K562 (cell line): ENCODE data around the gene HMBS. TPM values are rescaled to one million over a fixed set of nuclear protein-coding genes. Genes with fewer than 3 reads are reported as not detected.

Experiments
- BRF2 ChIP-seq: IDR thresholded peaks from 3 replicates; pipeline ENCODE4 v1.6.1; 2011; ENCODE audit warnings: borderline replicate concordance, mild to moderate bottlenecking; ENCODE audit not compliant: insufficient read length, insufficient read depth
- CHD1 ChIP-seq: fragments of 200-600 bp; sonication (generic); IDR thresholded peaks from one replicate; pipeline ENCODE4 v1.6.1; 2012; ENCODE audit warnings: mild to moderate bottlenecking, moderate library complexity, low read length, inconsistent platforms
- CREBBP ChIP-seq: IDR thresholded peaks from one replicate; pipeline ENCODE4 v1.6.1; 2012; ENCODE audit warnings: low read depth, mild to moderate bottlenecking, control low read depth, inconsistent platforms, low read length
- E2F1 ChIP-seq: sonication (generic); formaldehyde crosslinking; IDR thresholded peaks from 2 replicates; pipeline ENCODE4 v1.8.1; 2023; ENCODE audit warnings: mild to moderate bottlenecking, missing genetic modification reagents, moderate library complexity
- HDGF ChIP-seq: fragments of 450-650 bp; IDR thresholded peaks from 2 replicates; pipeline ENCODE4 v1.6.1; 2016
- MECOM ChIP-seq: fragments of 250-450 bp; sonication (Bioruptor Pico); IDR thresholded peaks from 2 replicates; pipeline ENCODE4 v1.8.0; 2022; ENCODE audit warnings: inconsistent platforms
- MNT ChIP-seq, 2 experiments: fragments of 450-650 bp; conservative IDR thresholded peaks; 2 replicates each; pipeline ENCODE4 v1.6.1; 2017; ENCODE audit warnings: mild to moderate bottlenecking in 2 of 2, moderate library complexity in 2 of 2
- NCOA1 ChIP-seq: fragments of 450-650 bp; IDR thresholded peaks from 2 replicates; pipeline ENCODE4 v1.6.1; 2016; ENCODE audit warnings: low read depth
- NR4A1 ChIP-seq, 2 experiments: fragments of 250-450 bp in 1 of 2; fragments of 450-650 bp in 1 of 2; sonication (Bioruptor Pico) in 1 of 2; IDR thresholded peaks; 2 replicates each; pipeline versions ENCODE4 v1.4.0 to v1.6.1; 2016 to 2020; ENCODE audit warnings: mild to moderate bottlenecking in 2 of 2, missing compliant biosample characterization in 1 of 2, missing genetic modification characterization in 1 of 2, moderate library complexity in 1 of 2
- POLR2H ChIP-seq: IDR thresholded peaks from 2 replicates; pipeline ENCODE4 v1.6.1; 2016; ENCODE audit warnings: missing genetic modification characterization, low read depth, mild to moderate bottlenecking, control low read depth, missing compliant biosample characterization, moderate library complexity
- RBM15 ChIP-seq: fragments of 200-400 bp; formaldehyde crosslinking; IDR thresholded peaks from 2 replicates; pipeline ENCODE4 v1.6.1; 2018; ENCODE audit warnings: mild to moderate bottlenecking, low read length, moderate library complexity; ENCODE audit not compliant: insufficient read depth
- RBM17 ChIP-seq: fragments of 200-400 bp; formaldehyde crosslinking; IDR thresholded peaks from 2 replicates; pipeline ENCODE4 v1.6.1; 2017; ENCODE audit warnings: low read depth, mild to moderate bottlenecking, low read length, borderline replicate concordance
- RUNX1 ChIP-seq: sonication (generic); IDR thresholded peaks from 2 replicates; pipeline ENCODE4 v1.6.1; 2016; ENCODE audit warnings: antibody characterized with exemption, low read depth
- SIX5 ChIP-seq, 2 experiments: IDR thresholded peaks; 2 replicates each; pipeline ENCODE4 v1.6.1; 2011; ENCODE audit warnings: low read length in 2 of 2, borderline replicate concordance in 1 of 2, low read depth in 1 of 2, mild to moderate bottlenecking in 1 of 2, moderate library complexity in 1 of 2; ENCODE audit not compliant: insufficient read depth in 1 of 2
- SMARCC2 ChIP-seq: fragments of 450-650 bp; IDR thresholded peaks from 2 replicates; pipeline ENCODE4 v1.6.1; 2017; ENCODE audit warnings: antibody characterized with exemption, moderate library complexity, mild to moderate bottlenecking, low read depth
- STAT5A ChIP-seq: IDR thresholded peaks from 2 replicates; pipeline ENCODE4 v1.6.1; 2012; ENCODE audit warnings: low read length, inconsistent platforms, borderline replicate concordance
- TAF1 ChIP-seq: IDR thresholded peaks from 2 replicates; pipeline ENCODE4 v1.6.1; 2011; ENCODE audit warnings: mild to moderate bottlenecking, low read length, moderate library complexity; ENCODE audit not compliant: insufficient read depth, control insufficient read depth, severe bottlenecking; ENCODE audit errors: extremely low read depth
- TEAD2 ChIP-seq: fragments of 450-650 bp; IDR thresholded peaks from 2 replicates; pipeline ENCODE4 v1.6.1; 2016; ENCODE audit warnings: missing genetic modification characterization, control low read depth, missing compliant biosample characterization
- XRCC5 ChIP-seq: fragments of 200-400 bp; formaldehyde crosslinking; IDR thresholded peaks from 2 replicates; pipeline ENCODE4 v1.6.1; 2017; ENCODE audit warnings: low read depth, mild to moderate bottlenecking, low read length
- ZBTB5 ChIP-seq: fragments of 450-650 bp; IDR thresholded peaks from 2 replicates; pipeline ENCODE4 v1.6.1; 2017; ENCODE audit warnings: antibody characterized with exemption
- ZKSCAN1 ChIP-seq: fragments of 150-350 bp; IDR thresholded peaks from 2 replicates; pipeline ENCODE4 v1.6.1; 2016; ENCODE audit warnings: low read depth, low read length
- ZNF311 ChIP-seq: fragments of 250-450 bp; sonication (Bioruptor Pico); IDR thresholded peaks from 2 replicates; pipeline ENCODE4 v1.4.0; 2020; ENCODE audit warnings: mild to moderate bottlenecking, moderate library complexity
- polyA plus RNA-seq, 8 experiments: library from polyadenylated mRNA; depleted of rRNA in 4 of 8; stranded (reverse) in 5 of 8; unstranded in 3 of 8; fragments of >200 nt; fragmentation: Nextera tagmentation in 2 of 8; fragmentation: Illumina TruSeq in 1 of 8; extraction: Ambion mirVana in 2 of 8; extraction: Trizol in 1 of 8; gene quantifications; 2 replicates each; pipeline versions ENCODE4 v1.2.1 to v1.2.3, GENCODE V29; 2011 to 2014; ENCODE audit warnings: inconsistent platforms in 1 of 8, missing spikeins in 1 of 8
- total RNA-seq, 7 experiments: library from RNA; depleted of rRNA in 6 of 7; stranded (reverse); fragments of >200 nt in 6 of 7; fragmentation: Illumina TruSeq in 2 of 7; extraction: Trizol in 2 of 7; gene quantifications; 2 replicates each; pipeline versions ENCODE4 v1.2.1 to v1.2.3, GENCODE V29; 2011 to 2021; ENCODE audit warnings: low replicate concordance in 1 of 7

The HMBS gene
- total and polyA plus RNA-seq, 9 of the 15 experiments (the other 6 are each of a cell fraction or from before 2014, with no cell fraction given), result 56.9 to 385 (median 286) TPM

- TF ChIP-seq MNT (conservative IDR thresholded peaks at IDR 0.05), result no peak
- no peak for TF ChIP-seq CREBBP
- no peak for TF ChIP-seq TEAD2 (tag)
- TF ChIP-seq TAF1, result peak; percentile 7
- TF ChIP-seq CHD1, result peak; percentile 98
- no peak for TF ChIP-seq HDGF
- no peak for TF ChIP-seq ZKSCAN1
- peak; percentile 91; the same call in 1 of the 2 replicates for TF ChIP-seq RBM15
- no peak for TF ChIP-seq XRCC5
- TF ChIP-seq SMARCC2, result no peak
- TF ChIP-seq ZNF311 (CRISPR knock-in tag), result no peak
- no peak for TF ChIP-seq NCOA1
- TF ChIP-seq RUNX1, result no peak
- TF ChIP-seq SIX5 (IDR thresholded peaks at IDR 0.05; ENCODE audit: borderline replicate concordance in 1 of 2, insufficient read depth in 1 of 2, low read depth in 1 of 2, low read length in 2 of 2), result no peak
- no peak for TF ChIP-seq E2F1 (CRISPR knock-in tag)
- no peak; the same call in 1 of the 2 replicates for TF ChIP-seq STAT5A
- no peak for TF ChIP-seq MECOM (CRISPR knock-in tag)
- TF ChIP-seq NR4A1 (CRISPR knock-in tag; IDR thresholded peaks at IDR 0.05), result no peak
- TF ChIP-seq NR4A1 (tag; IDR thresholded peaks at IDR 0.05), result no peak
- TF ChIP-seq ZBTB5, result no peak
- no peak for TF ChIP-seq RBM17
- no peak for TF ChIP-seq POLR2H
- no peak for TF ChIP-seq BRF2
Observed at GRCh38 chr11:119093942-119094815, 9.5 kb downstream of the HMBS start (continued).
